ENCODE results near the gene ADAD1.

DNA sequence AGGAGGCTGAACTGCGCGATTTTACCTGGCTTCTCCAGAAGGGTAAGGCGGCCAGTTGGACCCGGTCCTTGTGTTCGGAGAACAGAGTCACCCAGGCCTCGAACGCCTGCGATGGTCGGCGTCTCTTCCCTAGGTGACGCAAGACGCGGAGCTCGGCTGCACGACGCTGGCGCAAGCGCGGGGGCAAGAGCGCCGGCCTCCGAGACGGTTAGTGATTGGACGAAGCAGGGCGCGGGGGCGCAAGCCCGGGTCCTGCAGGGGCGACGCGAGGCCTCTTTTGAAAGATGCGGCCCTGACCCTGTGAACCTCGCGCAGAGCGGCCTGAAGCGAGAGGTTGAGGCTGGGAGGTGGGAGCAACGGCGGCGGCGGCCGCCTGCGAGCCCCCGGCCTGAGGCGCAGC is 428 bp downstream of the ADAD1 start:
- TF ChIP-seq, protein P1, sequence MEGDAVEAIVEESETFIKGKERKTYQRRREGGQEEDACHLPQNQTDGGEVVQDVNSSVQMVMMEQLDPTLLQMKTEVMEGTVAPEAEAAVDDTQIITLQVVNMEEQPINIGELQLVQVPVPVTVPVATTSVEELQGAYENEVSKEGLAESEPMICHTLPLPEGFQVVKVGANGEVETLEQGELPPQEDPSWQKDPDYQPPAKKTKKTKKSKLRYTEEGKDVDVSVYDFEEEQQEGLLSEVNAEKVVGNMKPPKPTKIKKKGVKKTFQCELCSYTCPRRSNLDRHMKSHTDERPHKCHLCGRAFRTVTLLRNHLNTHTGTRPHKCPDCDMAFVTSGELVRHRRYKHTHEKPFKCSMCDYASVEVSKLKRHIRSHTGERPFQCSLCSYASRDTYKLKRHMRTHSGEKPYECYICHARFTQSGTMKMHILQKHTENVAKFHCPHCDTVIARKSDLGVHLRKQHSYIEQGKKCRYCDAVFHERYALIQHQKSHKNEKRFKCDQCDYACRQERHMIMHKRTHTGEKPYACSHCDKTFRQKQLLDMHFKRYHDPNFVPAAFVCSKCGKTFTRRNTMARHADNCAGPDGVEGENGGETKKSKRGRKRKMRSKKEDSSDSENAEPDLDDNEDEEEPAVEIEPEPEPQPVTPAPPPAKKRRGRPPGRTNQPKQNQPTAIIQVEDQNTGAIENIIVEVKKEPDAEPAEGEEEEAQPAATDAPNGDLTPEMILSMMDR (conservative IDR thresholded peaks at IDR 0.05; ENCODE audit: low read length), result no peak
- no peak for TF ChIP-seq EZH2phosphoT487 (IDR thresholded peaks at IDR 0.05; ENCODE audit: borderline replicate concordance)

Data from Loucy (cell line).